Stimulated activated CD8-positive, alpha-beta memory T cell treated with anti-CD3 and anti-CD28 coated beads, Interleukin-7, amount 100 ng/mL, for 4 hours (primary cell): ENCODE results near the gene SLC7A5.
"Not testable (repeated sequence)": the region's sequence is repeated elsewhere in the genome, so short reads cannot be mapped to it uniquely, and the experiment has no call there.

Experiments
- DNase-seq, 2 donors: peaks; one replicate each; pipeline ENCODE4 v3.0.0-alpha.2; 2020; ENCODE audit warnings: low read depth in 2 of 2

The SLC7A5 gene

DNA sequence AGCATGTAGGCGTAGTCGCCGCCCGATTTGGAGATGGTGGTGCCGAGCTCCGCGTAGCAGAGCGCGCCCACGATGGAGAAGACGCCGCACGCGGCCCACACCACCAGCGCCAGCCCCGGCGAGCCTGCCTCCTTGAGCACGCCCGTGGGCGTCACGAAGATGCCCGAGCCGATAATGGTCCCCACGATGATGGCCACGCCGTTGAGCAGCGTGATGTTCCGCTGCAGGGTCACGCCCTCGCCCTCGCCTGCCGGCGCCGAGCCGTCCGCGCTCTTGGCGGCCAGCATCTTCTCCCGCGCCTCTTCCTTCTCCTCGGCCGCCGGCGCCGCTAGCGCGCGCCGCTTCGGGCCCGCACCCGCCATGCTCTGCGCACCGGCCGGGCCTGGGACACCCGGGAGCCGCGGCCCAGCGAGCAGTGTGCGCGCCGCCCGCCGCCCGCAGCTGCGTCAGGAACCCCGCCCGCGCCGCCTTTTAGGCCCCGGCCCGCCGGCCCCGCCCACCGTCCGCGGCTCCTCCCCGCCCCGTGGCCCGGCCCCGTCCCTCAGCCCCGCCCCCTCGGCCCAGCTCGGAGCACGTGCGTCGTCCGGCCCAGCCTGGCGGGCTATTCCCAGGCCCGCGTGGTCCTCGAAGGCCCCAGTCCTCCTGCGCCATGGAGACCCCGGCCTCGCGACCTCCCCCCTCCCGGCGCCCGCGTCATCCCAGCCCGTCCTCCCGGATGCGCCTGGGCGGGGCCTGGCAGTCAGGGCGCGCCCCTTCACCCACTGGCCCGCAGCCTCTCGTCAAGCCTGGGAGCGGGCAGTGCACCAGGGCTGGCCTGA lies at the start of gene SLC7A5:
Gene SLC7A5 (minus strand): TSS at position 447 of the 818 bp plus-strand sequence. CDS start 85 bp downstream, at position 362.
- DNase-seq: peak; percentile 77 to 87

GRCh38 chr16:87918338-87918737 lies 49.0 kb upstream of the SLC7A5 start:
- DNase-seq: no peak

DNA sequence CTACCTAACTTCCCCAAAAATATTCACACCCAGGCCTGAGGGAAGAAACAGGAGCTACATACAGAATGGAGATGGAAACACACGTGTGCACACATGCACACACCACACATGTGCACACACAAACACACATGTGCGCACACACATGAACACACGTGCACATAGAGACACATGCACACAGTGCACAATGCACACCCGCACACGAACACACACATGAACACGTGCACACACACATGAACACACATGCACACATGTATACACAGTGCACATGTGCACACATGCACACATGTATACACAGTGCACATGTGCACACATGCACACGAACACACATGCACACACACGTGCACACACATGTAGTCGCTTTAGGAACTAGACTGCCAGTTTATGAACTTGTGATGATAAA lies 48.2 kb upstream of the SLC7A5 start:
- DNase-seq: no peak

- DNase-seq: no peak
Observed at GRCh38 chr16:87914812-87915211, 45.5 kb upstream of the SLC7A5 start.

DNA sequence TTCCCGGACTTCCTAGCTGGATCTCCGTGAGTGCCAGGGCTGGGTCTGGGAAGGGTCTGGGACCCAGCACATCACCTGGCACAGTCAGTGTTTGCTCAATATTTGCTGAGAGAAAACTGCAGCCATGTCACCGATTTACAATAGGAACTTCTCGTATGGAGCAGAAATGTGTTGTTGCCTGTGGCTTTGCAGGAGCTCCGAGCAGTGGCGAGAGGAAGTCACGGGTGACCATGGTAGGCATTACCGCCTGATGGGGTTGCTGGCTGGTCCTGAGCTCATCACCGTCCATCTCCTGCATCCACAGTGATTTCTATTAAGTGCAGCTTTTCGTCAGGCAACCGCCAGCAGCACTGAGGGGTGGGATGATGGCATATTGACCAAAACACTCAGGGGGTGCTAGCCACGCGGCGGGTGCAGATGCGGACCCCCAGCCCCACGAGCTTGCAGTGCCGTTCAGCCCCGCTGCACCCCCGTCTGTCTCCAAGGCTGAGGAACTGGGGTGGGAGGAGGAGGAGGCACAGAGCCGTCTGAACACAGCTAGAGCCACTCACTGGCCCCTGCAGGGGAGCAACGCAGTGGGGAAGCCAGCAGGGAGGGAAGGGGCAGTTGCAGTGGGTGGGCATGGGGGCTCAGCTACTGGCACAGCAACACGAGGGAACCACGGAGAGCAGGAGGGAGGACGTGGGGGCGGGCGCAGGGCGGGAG lies 44.9 kb upstream of the SLC7A5 start:
- not testable (repeated sequence) for DNase-seq

DNA sequence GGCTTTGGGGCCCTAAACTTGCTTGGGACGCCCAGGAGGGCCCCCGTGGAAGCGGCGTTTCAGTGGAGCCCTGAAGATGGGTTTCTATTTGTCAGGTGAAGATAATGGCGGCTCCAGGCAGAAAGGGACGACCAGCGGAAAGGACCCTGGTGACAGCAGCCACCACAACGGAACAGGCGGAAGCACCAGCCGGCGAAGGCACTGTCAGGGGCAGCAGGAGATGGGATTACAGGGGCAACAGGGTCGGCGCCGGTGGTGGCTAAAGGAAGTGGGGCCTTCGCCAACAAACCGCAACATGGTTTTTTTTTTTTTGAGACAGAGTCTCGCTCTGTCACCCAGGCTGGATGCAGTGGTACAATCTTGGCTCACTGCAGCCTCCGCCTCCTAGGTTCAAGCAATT lies 43.4 kb upstream of the SLC7A5 start:
- DNase-seq: not testable (repeated sequence)

DNA sequence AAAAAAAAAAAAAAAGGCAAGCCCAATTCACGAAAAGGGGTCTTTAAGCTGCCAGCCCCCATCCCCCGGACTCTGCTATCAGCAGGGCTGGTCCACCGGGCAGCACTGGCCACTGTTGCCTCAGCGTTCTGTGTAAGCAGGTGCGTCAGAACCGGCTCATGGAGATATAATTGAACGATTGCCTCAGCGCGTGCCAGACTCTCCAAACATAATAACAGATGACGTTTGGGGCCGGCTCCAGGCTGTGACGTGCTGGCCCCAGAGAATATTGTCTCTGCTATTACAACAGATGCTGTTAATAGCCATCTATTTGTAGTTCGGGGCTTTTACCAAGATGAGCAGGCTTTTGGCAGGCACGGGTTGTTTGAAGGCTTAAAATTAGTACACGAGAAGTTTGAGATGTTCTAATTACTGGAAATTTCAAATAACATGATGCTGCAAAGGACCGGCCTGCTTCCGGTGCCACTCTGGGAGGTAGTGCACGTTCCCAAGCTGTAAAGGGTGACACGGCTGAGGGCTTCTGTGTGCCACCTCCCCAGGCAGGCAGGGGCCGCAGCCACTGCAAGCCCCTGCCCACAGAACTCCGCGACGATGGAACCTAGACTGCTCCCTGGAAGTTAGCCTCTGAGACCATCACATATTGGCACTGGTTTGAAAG lies 41.9 kb upstream of the SLC7A5 start:
- not testable (repeated sequence) for DNase-seq

- DNase-seq: peak; percentile 67 to 70
Observed at GRCh38 chr16:87909203-87909935, 40.1 kb upstream of the SLC7A5 start.

DNA sequence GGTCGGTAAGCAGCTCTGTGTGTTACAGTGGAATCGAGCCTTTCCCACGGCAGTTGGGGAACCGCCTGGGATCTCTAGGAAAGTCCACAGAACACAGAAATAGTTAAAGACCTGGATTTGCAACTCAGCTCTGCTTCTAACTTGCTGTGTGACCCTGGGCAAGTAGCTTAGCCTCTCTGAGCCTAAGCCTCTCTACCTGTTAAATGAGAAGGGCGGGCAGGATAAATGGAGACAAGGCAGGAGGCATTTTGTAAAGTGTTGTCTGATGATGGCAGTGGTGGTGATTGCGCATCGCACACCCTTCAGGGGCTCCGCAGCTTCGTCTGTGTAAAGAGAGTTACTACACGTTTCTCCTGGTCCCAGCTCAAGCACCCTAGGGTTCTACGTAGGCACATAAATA lies 38.8 kb upstream of the SLC7A5 start:
- DNase-seq: not testable (repeated sequence)

DNA sequence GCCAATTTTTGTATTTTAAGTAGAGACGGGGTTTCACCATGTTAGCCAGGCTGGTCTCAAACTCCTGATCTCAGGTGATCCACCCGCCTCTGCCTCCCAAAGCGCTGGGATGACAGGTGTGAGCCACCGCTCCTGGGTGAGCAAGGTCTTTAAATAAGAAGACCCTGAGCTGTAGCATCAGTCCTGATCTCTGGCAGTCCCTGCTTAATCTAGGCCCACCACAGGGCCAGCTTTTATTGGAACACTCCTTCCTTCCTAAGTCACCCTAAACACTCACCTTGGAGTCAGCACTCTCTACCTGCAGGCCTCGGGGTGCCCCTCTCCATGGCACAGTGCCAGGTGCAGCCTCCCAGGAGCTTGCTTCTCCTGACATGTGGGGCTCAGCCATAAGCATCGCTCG lies 36.2 kb upstream of the SLC7A5 start:
- DNase-seq: not testable (repeated sequence)

- not testable (repeated sequence) for DNase-seq
Observed at GRCh38 chr16:87904963-87905362, 35.7 kb upstream of the SLC7A5 start.

DNA sequence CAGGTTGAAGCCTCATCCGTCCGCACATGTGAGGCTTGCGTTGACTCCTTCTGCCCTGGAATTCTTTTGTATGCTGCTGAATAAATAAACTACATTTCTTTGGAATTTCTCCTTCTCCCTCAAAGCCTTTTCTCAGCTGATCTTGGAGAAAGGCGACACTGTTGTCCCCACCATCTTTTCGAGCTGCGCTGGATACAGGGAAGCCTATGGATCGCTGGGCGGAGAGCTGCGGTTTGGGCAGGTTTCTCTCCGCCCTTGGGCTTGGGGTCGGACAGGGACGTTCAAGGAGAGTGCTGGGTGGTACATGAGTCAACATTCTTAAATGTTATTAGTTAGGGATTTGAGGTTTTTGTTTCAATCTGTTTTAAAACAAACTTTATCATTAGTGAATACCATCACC lies 31.2 kb upstream of the SLC7A5 start:
- DNase-seq: not testable (repeated sequence)

DNA sequence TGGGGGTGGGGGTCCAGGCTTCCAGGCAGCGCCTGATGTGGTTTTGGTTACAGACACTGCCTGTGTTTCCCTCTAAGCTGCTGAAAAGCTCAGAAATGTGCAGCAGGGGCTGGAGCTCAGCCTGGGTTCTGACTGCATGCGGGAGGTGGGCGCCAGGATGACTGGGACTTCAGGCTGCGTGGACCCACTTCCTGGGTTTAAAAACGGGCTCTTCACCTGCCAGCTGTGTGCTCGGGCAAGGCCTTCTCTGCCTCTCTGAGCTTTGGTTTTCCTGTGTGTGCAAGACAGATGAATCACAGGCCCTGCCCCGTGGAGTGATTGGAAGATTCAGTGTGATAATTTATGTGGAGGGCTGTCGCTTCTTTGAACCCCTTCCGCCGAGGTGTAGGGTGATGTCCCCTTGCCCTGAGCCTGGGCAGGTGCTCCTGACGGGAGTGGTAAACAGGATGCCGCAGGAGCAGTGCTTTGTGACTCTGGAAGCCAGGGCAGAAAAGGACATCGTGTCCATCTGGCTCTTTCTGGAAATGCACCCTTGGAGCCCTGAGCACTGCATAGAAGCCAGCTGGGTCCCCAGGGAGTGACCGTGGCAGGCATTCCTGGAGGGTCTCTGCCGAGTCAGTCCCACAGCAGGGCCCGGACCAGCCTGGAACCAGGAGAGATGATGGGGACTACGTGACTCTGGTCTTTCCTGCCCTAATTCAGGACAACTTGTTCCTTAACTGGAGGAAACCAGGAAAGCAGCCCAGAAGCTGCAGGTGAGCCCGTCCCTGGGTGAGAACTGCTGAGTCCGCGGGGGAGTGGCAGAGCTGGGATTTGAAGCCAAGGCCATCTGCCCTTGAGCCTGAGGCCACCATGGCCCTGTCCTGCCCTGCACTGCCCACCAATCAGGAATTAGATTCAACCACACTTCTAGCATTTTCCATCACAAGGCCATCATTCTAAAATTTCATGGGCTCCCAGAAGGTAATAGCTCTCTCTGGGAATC lies 28.5 kb upstream of the SLC7A5 start:
- DNase-seq: peak; percentile 51 to 58

GRCh38 chr16:87896924-87897520 lies 27.7 kb upstream of the SLC7A5 start:
- DNase-seq: not testable (repeated sequence)

- DNase-seq: not testable (repeated sequence)
Observed at GRCh38 chr16:87896176-87896890, 27.0 kb upstream of the SLC7A5 start.

DNA sequence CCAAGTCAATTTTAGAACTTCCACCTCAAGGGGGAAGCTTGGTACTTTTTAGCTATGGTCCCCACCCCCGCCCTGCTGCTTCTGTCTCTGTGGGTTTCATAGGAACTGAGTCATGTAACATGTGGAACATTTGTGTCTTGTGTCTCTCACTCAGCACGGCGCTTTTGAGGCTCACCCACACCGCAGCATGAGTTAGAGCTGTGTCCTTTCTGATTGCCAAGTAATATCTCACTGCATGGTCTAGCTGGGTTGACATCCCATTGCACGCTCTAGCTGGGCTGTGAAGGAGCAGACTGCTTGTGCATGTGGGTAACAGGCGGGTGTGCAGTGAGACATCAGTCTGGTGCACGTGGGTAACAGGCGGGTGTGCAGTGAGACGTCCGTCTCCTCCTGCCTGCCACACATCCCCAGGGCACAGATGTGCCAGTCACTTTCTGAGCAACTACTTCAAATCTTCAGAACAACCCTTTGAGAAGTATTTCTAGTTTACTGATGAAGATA lies 26.4 kb upstream of the SLC7A5 start:
- DNase-seq: peak; percentile 80 to 85

DNA sequence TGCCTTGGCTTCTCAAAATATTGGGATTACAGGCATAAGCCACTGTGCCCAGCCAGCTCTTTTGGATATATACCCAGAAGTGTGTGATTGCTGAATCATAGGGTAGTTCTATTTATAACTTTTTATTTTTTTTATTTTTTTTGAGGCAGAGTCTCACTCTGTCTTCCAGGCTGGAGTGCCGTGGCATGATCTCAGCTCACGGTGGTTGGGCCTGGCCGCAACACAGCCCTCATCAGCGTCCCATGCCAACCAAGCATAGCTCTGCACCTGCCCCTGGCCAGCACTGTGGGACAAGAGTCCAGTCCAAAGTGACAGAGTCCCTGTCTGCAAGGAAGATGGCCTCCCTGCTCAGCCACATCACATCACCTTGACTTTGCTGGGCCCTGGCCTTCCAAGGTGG lies 24.7 kb upstream of the SLC7A5 start:
- not testable (repeated sequence) for DNase-seq

GRCh38 chr16:87891764-87892163 lies 22.5 kb upstream of the SLC7A5 start:
- DNase-seq: no peak

DNA sequence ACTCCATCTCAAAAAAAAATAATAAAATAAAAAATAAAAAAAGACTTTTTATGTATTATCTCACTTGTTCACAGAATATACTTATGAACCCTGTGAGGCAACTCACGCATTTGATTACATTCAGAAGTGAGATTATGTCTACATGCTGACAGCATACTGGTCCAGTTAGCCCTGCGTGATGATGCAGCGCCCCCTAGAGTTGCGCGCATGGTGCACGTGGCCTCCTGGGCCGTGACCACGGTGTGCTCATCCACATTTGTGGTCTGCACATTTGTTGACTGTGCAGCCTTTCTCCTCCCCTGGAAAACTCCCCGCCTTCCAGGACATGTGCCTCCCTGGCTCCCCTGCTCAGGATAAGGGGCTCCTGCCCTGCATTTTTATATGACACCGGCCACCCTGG lies 20.5 kb upstream of the SLC7A5 start:
- DNase-seq: not testable (repeated sequence)
